Fibroblast of lung (primary cell): ENCODE measurements around the gene TBRG4.

Source experiments
- EZH2 ChIP-seq: IDR thresholded peaks from 2 replicates; pipeline ENCODE4 v1.5.1; 2012; ENCODE audit warnings: low read length, control low read depth, mild to moderate bottlenecking; ENCODE audit errors: missing control alignments
- TF ChIP-seq, protein P1 (sequence below), 2 donors: IDR thresholded peaks in 1 of 2; conservative IDR thresholded peaks in 1 of 2; 1 replicate in 1 of 2; 2 replicates in 1 of 2; pipeline ENCODE4 v1.5.1; 2011 to 2012; ENCODE audit warnings: low read length in 2 of 2, control low read depth in 1 of 2, inconsistent platforms in 1 of 2, low read depth in 1 of 2, mild to moderate bottlenecking in 1 of 2

DNA sequence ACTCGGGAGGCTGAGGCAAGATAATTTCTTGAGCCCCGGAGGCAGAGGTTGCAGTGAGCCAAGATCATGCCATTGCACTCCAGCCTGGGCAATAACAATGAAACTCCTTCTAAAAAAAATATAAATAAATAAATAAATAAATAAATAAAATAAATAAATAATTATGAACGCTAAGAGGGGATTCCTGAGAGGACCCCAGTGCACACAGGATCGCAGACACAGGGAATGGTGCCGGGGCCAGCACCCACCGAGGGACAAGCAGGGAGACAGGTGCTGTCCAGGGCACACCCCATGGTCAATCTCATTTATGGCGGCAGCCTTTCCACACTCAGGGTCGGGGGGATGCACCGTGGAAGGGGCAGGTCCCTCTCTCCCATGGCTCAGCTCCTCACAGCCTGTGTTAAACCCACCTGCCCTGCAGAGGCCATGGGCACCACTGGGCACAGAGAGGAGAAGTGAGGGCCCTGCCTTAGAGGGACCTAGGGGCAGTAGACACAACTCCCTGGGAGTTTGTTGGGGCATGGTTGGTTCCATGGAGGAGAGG is 43.9 kb upstream of the TBRG4 start:
- TF ChIP-seq, protein P1, sequence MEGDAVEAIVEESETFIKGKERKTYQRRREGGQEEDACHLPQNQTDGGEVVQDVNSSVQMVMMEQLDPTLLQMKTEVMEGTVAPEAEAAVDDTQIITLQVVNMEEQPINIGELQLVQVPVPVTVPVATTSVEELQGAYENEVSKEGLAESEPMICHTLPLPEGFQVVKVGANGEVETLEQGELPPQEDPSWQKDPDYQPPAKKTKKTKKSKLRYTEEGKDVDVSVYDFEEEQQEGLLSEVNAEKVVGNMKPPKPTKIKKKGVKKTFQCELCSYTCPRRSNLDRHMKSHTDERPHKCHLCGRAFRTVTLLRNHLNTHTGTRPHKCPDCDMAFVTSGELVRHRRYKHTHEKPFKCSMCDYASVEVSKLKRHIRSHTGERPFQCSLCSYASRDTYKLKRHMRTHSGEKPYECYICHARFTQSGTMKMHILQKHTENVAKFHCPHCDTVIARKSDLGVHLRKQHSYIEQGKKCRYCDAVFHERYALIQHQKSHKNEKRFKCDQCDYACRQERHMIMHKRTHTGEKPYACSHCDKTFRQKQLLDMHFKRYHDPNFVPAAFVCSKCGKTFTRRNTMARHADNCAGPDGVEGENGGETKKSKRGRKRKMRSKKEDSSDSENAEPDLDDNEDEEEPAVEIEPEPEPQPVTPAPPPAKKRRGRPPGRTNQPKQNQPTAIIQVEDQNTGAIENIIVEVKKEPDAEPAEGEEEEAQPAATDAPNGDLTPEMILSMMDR (conservative IDR thresholded peaks at IDR 0.05 in 1 of 2, IDR thresholded peaks at IDR 0.05 in 1 of 2; ENCODE audit: low read depth in 1 of 2, low read length in 2 of 2): no peak
- no peak for TF ChIP-seq EZH2
